Activated naive CD8-positive, alpha-beta T cell treated with anti-CD3 and anti-CD28 coated beads, Interleukin-2, amount 50 U/mL, for 24 hours (primary cell): ENCODE measurements around the gene CCN2.

Experiments used
- ATAC-seq: fragments of 150-1000 bp; cut with Tn5 transposase; one replicate; pipeline ENCODE4 v1.10.0; 2021
- DNase-seq: peaks from one replicate; pipeline ENCODE4 v3.0.0; 2021
- H3K27ac Mint-ChIP-seq: one replicate; pipeline ENCODE4 v1.8.0; 2021; ENCODE audit warnings: mild to moderate bottlenecking, mixed read lengths
- H3K27me3 Mint-ChIP-seq: one replicate; pipeline ENCODE4 v1.8.0; 2021; ENCODE audit warnings: mixed read lengths
- H3K36me3 Mint-ChIP-seq: one replicate; pipeline ENCODE4 v1.8.0; 2021; ENCODE audit warnings: low read depth, mixed read lengths
- H3K4me1 Mint-ChIP-seq: one replicate; pipeline ENCODE4 v1.8.0; 2021; ENCODE audit warnings: mixed read lengths
- H3K4me3 Mint-ChIP-seq: one replicate; pipeline ENCODE4 v1.8.0; 2021; ENCODE audit warnings: mild to moderate bottlenecking, moderate library complexity, mixed read lengths
- H3K9me3 Mint-ChIP-seq: one replicate; pipeline ENCODE4 v1.8.0; 2021; ENCODE audit warnings: mixed read lengths

Gene CCN2

GRCh38 chr6:131979515-131980337 lies 28.6 kb upstream of the CCN2 start:
- peaks cover 4% of the 10 kb centered on the region for H3K27me3 Mint-ChIP-seq
- DNase-seq (no peak), ATAC-seq (no peak)
- H3K27ac Mint-ChIP-seq: no peak overlapping the region
- no peaks in the 10 kb centered on the region for H3K36me3 Mint-ChIP-seq
- no peaks in the 10 kb centered on the region for H3K4me1 Mint-ChIP-seq
- H3K9me3 Mint-ChIP-seq: no peaks in the 10 kb centered on the region
- H3K4me3 Mint-ChIP-seq: no peak overlapping the region

GRCh38 chr6:131978522-131978921 lies 27.4 kb upstream of the CCN2 start:
- no peaks in the 10 kb centered on the region for H3K9me3 Mint-ChIP-seq
- H3K27ac Mint-ChIP-seq: no peak overlapping the region
- no peaks in the 10 kb centered on the region for H3K4me1 Mint-ChIP-seq
- no peak overlapping the region for H3K4me3 Mint-ChIP-seq
- H3K27me3 Mint-ChIP-seq: peaks cover 4% of the 10 kb centered on the region
- no peaks in the 10 kb centered on the region for H3K36me3 Mint-ChIP-seq
- DNase-seq (no peak), ATAC-seq (no peak)

- ATAC-seq (no peak), DNase-seq (no peak)
- no peaks in the 10 kb centered on the region for H3K36me3 Mint-ChIP-seq
- no peak overlapping the region for H3K4me3 Mint-ChIP-seq
- peaks cover 4% of the 10 kb centered on the region for H3K27me3 Mint-ChIP-seq
- no peaks in the 10 kb centered on the region for H3K4me1 Mint-ChIP-seq
- no peak overlapping the region for H3K27ac Mint-ChIP-seq
- no peaks in the 10 kb centered on the region for H3K9me3 Mint-ChIP-seq
Observed at GRCh38 chr6:131976545-131977061, 25.4 kb upstream of the CCN2 start.

GRCh38 chr6:131972741-131973140 lies 21.6 kb upstream of the CCN2 start:
- Mint-ChIP-seq H3K36me3 (no peaks in the 10 kb centered on the region), H3K4me1 (no peaks in the 10 kb centered on the region), H3K4me3 (no peak overlapping the region), H3K27me3 (peaks cover 7% of the 10 kb centered on the region), H3K27ac (no peak overlapping the region), H3K9me3 (no peaks in the 10 kb centered on the region)
- ATAC-seq (no peak), DNase-seq (no peak)

GRCh38 chr6:131970076-131970859 lies 19.1 kb upstream of the CCN2 start:
- Mint-ChIP-seq H3K27ac (no peak overlapping the region), H3K4me3 (no peak overlapping the region), H3K4me1 (no peaks in the 10 kb centered on the region), H3K27me3 (peaks cover 7% of the 10 kb centered on the region), H3K9me3 (no peaks in the 10 kb centered on the region), H3K36me3 (no peaks in the 10 kb centered on the region)
- ATAC-seq (no peak), DNase-seq (no peak)

- H3K27ac Mint-ChIP-seq: no peak overlapping the region
- H3K27me3 Mint-ChIP-seq: peaks cover 6% of the 10 kb centered on the region
- no peaks in the 10 kb centered on the region for H3K4me1 Mint-ChIP-seq
- no peak for ATAC-seq
- no peak overlapping the region for H3K4me3 Mint-ChIP-seq
- no peaks in the 10 kb centered on the region for H3K36me3 Mint-ChIP-seq
- DNase-seq: no peak
- H3K9me3 Mint-ChIP-seq: no peaks in the 10 kb centered on the region
Observed at GRCh38 chr6:131968656-131969055, 17.5 kb upstream of the CCN2 start.

- ATAC-seq (no peak), DNase-seq (no peak)
- no peak overlapping the region for H3K27ac Mint-ChIP-seq
- H3K27me3 Mint-ChIP-seq: peaks cover 6% of the 10 kb centered on the region
- no peaks in the 10 kb centered on the region for H3K36me3 Mint-ChIP-seq
- H3K4me3 Mint-ChIP-seq: no peak overlapping the region
- H3K9me3 Mint-ChIP-seq: no peaks in the 10 kb centered on the region
- H3K4me1 Mint-ChIP-seq: no peaks in the 10 kb centered on the region
Observed at GRCh38 chr6:131967948-131968347, 16.8 kb upstream of the CCN2 start.

- Mint-ChIP-seq H3K9me3 (no peaks in the 10 kb centered on the region), H3K4me1 (no peaks in the 10 kb centered on the region), H3K36me3 (no peaks in the 10 kb centered on the region), H3K4me3 (no peak overlapping the region), H3K27me3 (peaks cover 6% of the 10 kb centered on the region), H3K27ac (no peak overlapping the region)
- DNase-seq: no peak
- no peak for ATAC-seq
Observed at GRCh38 chr6:131966443-131966842, 15.3 kb upstream of the CCN2 start.

- Mint-ChIP-seq H3K27ac (no peak overlapping the region), H3K4me1 (no peaks in the 10 kb centered on the region), H3K36me3 (no peaks in the 10 kb centered on the region), H3K9me3 (no peaks in the 10 kb centered on the region), H3K27me3 (peaks cover 4% of the 10 kb centered on the region), H3K4me3 (no peak overlapping the region)
- DNase-seq (no peak), ATAC-seq (no peak)
Observed at GRCh38 chr6:131963063-131963462, 11.9 kb upstream of the CCN2 start.

GRCh38 chr6:131960371-131961133 lies 9.4 kb upstream of the CCN2 start:
- no peak for ATAC-seq
- no peak for DNase-seq
- Mint-ChIP-seq H3K9me3 (no peaks in the 10 kb centered on the region), H3K4me1 (no peaks in the 10 kb centered on the region), H3K27me3 (peaks cover 2% of the 10 kb centered on the region), H3K36me3 (no peaks in the 10 kb centered on the region), H3K4me3 (no peak overlapping the region), H3K27ac (no peak overlapping the region)

- Mint-ChIP-seq H3K27me3 (peaks cover 17% of the 10 kb centered on the region), H3K36me3 (no peaks in the 10 kb centered on the region), H3K4me1 (no peaks in the 10 kb centered on the region), H3K4me3 (no peak overlapping the region), H3K27ac (no peak overlapping the region), H3K9me3 (no peaks in the 10 kb centered on the region)
- ATAC-seq (no peak), DNase-seq (no peak)
Observed at GRCh38 chr6:131958542-131959470, 7.6 kb upstream of the CCN2 start.

- H3K36me3 Mint-ChIP-seq: no peaks in the 10 kb centered on the region
- no peak overlapping the region for H3K4me3 Mint-ChIP-seq
- no peaks in the 10 kb centered on the region for H3K9me3 Mint-ChIP-seq
- ATAC-seq: no peak
- H3K4me1 Mint-ChIP-seq: no peaks in the 10 kb centered on the region
- H3K27me3 Mint-ChIP-seq: peaks cover 22% of the 10 kb centered on the region
- H3K27ac Mint-ChIP-seq: no peak overlapping the region
- DNase-seq: no peak
Observed at GRCh38 chr6:131958095-131958494, 6.9 kb upstream of the CCN2 start.

GRCh38 chr6:131955876-131956275 lies 4.7 kb upstream of the CCN2 start:
- DNase-seq (no peak), ATAC-seq (no peak)
- no peak overlapping the region for H3K4me3 Mint-ChIP-seq
- no peaks in the 10 kb centered on the region for H3K36me3 Mint-ChIP-seq
- no peaks in the 10 kb centered on the region for H3K9me3 Mint-ChIP-seq
- H3K4me1 Mint-ChIP-seq: peaks cover 3% of the 10 kb centered on the region
- H3K27me3 Mint-ChIP-seq: peaks cover 39% of the 10 kb centered on the region
- H3K27ac Mint-ChIP-seq: no peak overlapping the region

GRCh38 chr6:131955192-131955591 lies 4.0 kb upstream of the CCN2 start:
- H3K27me3 Mint-ChIP-seq: peaks cover 43% of the 10 kb centered on the region
- H3K27ac Mint-ChIP-seq: no peak overlapping the region
- no peaks in the 10 kb centered on the region for H3K9me3 Mint-ChIP-seq
- peaks cover 5% of the 10 kb centered on the region for H3K4me1 Mint-ChIP-seq
- no peaks in the 10 kb centered on the region for H3K36me3 Mint-ChIP-seq
- DNase-seq (no peak), ATAC-seq (no peak)
- no peak overlapping the region for H3K4me3 Mint-ChIP-seq
